Coronary artery (tissue), 2 donors: ENCODE results near the gene TRUB1.

ENCODE experiments used
- DNase-seq: peaks from one replicate; pipeline ENCODE4 v3.0.0-alpha.2; 2017; ENCODE audit warnings: low spot score
- H3K27ac ChIP-seq, 2 donors: fragments of 200-600 bp; sonication (generic); one replicate each; pipeline ENCODE4 v1.5.1; 2016 to 2019
- H3K4me3 ChIP-seq: fragments of 200-600 bp; sonication (generic); 2 replicates; pipeline ENCODE4 v1.5.1; 2016; ENCODE audit warnings: mild to moderate bottlenecking, moderate library complexity
- TF ChIP-seq, protein P1 (sequence below): fragments of 200-600 bp; sonication (generic); IDR thresholded peaks from one replicate; pipeline ENCODE4 v1.5.1; 2019; ENCODE audit warnings: antibody characterized with exemption

TRUB1 gene

DNA sequence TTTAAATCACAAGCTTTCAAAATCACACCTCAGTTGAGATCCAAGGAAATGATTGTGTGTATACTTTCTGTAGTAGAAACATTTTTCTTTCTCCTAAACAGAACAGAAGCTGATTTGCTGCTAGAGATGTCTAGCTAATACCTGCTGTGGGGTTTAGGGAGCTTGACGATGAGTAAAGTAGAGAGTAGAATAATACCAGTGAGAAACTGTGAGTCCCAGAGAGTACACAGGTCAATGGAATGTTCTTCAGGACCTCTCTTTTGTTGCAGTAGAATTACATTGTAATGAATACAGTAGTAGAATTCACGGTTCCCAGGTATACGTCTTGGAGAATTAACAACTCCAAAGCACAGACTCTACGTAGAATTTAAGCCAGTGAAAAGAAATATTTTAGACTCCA is 18.0 kb downstream of the TRUB1 start:
- Histone ChIP-seq H3K4me3 (no peak overlapping the region), H3K27ac (no peak overlapping the region)
- no peak for DNase-seq
- TF ChIP-seq, protein P1, sequence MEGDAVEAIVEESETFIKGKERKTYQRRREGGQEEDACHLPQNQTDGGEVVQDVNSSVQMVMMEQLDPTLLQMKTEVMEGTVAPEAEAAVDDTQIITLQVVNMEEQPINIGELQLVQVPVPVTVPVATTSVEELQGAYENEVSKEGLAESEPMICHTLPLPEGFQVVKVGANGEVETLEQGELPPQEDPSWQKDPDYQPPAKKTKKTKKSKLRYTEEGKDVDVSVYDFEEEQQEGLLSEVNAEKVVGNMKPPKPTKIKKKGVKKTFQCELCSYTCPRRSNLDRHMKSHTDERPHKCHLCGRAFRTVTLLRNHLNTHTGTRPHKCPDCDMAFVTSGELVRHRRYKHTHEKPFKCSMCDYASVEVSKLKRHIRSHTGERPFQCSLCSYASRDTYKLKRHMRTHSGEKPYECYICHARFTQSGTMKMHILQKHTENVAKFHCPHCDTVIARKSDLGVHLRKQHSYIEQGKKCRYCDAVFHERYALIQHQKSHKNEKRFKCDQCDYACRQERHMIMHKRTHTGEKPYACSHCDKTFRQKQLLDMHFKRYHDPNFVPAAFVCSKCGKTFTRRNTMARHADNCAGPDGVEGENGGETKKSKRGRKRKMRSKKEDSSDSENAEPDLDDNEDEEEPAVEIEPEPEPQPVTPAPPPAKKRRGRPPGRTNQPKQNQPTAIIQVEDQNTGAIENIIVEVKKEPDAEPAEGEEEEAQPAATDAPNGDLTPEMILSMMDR = no peak

DNA sequence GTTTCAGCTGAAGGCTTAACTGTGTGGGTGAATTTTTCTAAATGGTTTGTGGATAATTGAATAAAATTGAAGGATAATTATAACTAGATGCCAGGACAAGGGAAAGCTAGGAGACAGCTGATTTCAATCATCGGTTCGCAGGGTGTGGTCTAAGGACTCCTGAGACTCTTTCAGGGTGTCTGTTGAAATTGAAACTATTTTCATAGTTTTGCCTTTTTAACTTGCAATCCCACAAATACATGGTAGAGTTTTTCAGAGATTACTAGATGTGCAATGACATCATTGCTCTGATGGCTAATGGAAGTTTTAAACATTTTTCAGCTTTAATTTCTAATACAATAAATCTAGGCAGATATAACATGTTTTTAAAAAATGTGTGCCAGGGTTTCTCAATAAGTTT is 18.5 kb downstream of the TRUB1 start:
- TF ChIP-seq, protein P1 = no peak
- H3K4me3 ChIP-seq = no peak overlapping the region
- DNase-seq = no peak
- no peak overlapping the region for H3K27ac ChIP-seq

DNA sequence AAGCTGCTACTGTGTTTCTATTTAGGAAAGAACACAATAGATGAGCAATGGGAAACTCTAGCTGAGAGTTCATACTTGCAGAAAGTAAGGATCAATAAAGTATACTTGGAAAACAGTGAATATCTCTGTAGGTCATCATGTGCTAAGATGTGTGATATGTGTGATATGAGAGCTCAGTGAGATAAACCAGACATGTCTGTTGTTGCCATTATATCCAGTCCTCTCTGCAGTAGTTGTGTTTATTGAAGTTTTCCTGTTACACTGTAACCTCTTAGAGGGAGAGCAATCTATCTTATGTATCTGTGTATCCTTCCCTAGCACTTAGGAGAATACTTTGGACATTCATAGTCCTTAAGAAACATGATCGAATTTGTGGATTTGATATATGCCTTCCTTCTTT is 19.1 kb downstream of the TRUB1 start:
- H3K4me3 ChIP-seq = no peak overlapping the region
- TF ChIP-seq, protein P1 = no peak
- no peak overlapping the region for H3K27ac ChIP-seq
- DNase-seq = no peak

DNA sequence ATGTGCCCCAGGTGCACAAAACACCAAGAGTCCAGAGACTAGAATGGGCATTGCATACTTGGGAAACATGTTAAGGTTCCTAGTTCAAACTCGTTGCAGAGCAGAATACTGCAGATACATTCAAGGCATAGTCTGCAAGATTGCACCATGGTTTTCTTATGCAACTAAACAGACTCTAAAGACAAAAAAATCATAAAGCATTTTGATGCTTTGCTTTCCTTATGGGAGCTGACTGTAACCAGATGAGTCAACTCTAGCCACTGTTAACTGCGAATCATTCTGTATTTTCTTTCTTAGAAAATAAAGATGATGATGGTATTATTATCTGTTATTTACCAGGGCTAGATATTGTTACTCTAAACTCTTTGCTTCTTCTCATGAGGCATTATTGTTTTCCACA is 19.7 kb downstream of the TRUB1 start:
- H3K27ac ChIP-seq = no peak overlapping the region
- TF ChIP-seq, protein P1 = no peak
- no peak for DNase-seq
- H3K4me3 ChIP-seq = no peak overlapping the region

DNA sequence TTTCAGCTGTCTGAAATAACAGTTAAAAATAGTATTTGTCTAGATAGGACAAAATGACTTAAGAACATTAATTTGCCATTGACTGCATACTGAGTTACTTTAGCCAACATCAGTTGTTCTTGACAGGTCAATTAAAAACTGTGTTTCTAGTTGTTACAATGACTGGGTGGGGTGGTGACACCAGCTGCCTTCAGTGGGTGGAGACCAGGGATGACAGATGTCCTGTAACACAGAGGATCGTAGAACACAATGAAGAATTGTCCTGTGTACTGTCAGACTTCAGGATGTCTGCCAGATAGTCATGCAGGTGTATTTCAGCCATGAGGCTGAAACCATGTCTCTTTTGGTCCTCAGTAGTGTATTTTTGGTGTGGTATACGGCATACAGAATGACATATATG is 24.4 kb downstream of the TRUB1 start:
- TF ChIP-seq, protein P1 = no peak
- Histone ChIP-seq H3K4me3 (no peak overlapping the region), H3K27ac (no peak overlapping the region)
- DNase-seq = no peak

DNA sequence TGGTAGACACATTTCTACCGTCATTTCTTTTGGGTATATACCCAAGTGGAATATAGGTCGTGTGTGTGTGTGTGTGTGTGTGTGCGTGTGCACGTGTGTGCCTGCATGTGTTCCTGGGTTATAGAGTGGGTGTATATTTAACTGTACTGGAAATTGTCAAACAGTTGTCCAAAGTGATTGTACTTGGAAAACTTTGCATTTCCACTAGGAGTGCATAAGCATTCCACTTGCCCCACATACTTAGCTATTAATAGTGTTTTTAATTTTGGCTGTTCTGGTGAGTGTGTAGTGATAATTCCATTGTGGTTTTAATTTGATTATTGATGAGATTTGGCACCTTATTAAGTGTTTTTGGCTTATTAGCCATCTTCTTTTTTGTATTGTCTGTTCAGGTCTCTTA is 25.9 kb downstream of the TRUB1 start:
- DNase-seq = no peak
- TF ChIP-seq, protein P1 = no peak
- Histone ChIP-seq H3K4me3 (no peak overlapping the region), H3K27ac (no peak overlapping the region)

DNA sequence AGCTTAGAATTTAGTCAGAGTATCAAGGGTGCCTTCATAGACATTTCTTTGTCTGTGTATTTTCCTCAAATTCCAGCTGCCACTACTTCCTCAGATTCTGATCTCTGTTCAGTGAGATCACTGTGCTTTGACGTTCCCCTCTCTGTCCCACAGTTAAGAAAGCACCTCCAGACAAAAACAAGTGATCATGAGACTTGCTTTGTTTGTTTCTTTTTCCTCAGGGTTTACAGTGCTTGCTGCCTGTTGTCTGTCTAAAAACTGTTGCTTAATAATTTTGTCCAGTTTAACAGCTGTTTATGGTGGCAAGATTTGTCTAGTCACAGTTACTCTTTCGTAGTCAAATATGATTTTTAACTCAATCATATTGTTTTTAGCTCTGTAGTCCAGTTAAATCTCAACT is 29.1 kb downstream of the TRUB1 start:
- TF ChIP-seq, protein P1 = no peak
- DNase-seq = no peak
- H3K4me3 ChIP-seq = no peak overlapping the region
- no peak overlapping the region for H3K27ac ChIP-seq
